A549 treated with DMSO at 1 μM for 4 hours (cell line): Measurements from ENCODE around the gene CBY1. TPM values are rescaled to one million over a fixed set of nuclear protein-coding genes. Genes with fewer than 3 reads are reported as not detected.

Source experiments
- total RNA-seq: library from RNA; stranded (reverse); fragments of 200-300 nt; extraction: Qiagen RNA extraction; gene quantifications from 5 replicates; pipeline ENCODE4 v1.2.3, GENCODE V29; 2022; ENCODE audit warnings: low read depth

The CBY1 gene
- 11.8 to 16.5 TPM (median 15.1 TPM) in 5 replicates for total RNA-seq

DNA sequence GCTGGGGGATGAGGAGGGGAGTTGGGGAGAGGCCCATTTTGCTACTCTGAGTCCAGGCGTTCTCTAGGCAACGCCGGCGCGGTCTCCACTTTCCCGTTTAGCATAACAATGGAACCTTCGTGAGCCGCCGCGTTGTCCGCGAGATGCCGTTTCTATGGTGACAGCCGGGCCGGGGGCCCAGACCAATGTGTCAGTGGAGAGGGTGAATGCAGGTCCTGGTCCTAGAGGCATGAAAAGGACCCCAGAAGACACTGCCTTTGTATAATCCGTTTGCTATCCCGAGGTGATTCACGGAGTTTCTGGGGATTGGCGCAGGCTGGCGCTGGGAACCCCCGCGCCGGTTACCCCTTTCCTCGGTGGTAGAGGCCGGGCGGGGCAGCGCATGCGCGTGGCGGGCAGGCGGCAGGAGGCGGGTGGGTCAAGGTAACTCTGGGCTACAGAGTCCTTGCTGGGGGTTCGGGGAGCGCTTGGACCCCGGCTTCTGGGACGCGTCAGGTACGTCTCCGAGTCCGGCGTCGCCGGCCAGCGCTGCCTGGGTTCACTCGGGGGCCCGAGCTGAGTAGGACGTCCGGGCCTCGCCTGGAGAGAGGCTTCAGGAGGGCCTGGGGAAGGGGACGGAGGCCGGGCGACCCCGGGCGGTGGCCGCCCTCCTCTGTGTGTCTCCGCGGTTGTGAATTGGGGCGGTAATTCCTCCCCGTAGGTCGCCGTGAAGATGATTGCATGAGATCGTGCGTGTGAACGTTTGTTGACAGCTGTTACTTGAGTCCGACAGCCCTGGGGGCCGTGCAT, at the start of gene CBY1, which contains the start of gene FAM227A:
CBY1 (plus strand) TSS at position 383 of the 789 bp plus-strand sequence. CDS start 11,417 bp downstream, outside the sequence.
FAM227A (minus strand) TSS at position 137 of the 789 bp plus-strand sequence. CDS start 6,224 bp downstream, outside the sequence.

GRCh38 chr22:38681582-38682335, 25.3 kb downstream of the CBY1 start, which contains the start of gene TOMM22:
Gene TOMM22, plus strand, starts transcription at chr22:38681957. Its CDS starts 22 bp downstream, at chr22:38681979.

DNA sequence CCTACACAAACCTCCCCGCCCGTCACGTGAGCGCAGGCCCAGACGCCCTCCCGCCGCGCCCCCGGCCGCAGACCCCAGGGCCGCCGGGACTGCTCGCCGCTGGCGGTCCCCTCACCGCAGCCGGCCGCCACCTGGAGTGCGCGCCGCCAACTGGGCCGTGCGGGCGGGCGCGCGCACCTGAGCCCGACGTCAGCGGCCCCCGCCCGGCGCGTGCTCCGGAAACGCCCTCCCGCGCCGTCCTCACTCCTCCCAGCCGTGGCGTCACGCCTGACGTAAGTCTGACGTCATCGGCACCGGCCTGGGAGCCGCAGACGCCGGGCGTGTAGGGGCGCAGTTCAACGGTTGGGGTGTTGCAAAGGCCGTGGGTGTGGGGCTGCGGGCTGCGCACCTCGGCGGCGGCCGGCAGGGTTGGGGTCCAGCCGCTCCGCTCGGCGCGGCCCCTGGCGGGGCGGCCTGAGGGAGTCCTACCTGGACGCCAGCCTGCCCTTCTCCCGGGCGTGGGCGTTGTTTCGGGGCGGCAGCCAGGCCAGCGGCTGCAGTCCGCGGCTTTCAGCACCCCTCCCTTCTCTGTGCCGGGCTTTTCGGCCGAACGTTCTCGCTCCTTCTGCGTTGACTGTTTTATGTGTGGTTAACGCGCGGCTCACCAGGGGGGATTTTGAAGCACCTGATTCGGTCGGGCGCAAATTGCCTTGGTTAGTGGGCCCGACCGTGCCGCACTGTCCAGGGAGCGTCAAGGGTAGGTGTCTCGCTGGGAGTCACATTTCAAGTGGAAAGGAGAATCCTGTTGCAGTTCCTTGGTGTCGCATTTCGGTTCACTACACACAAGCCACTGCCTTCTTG, 44.6 kb downstream of the CBY1 start, which contains the start of gene JOSD1:
JOSD1 (minus strand) TSS at position 155 of the 840 bp plus-strand sequence. CDS start 956 bp downstream, outside the sequence.

GRCh38 chr22:38705235-38706100, 49.0 kb downstream of the CBY1 start, which contains the start of gene GTPBP1:
Gene GTPBP1, plus strand, starts transcription at chr22:38705944. Its CDS starts 12 bp downstream, at chr22:38705956.

Other genes with a start within 250 kb of the CBY1 start
- 0.09 to 0.14 TPM (median 0.12 TPM) in 4 of 5 replicates, not detected in the other for gene KCNJ4, start 201.4 kb upstream of the CBY1 start, total RNA-seq
- gene KDELR3, start 188.5 kb upstream of the CBY1 start, total RNA-seq = 15.6 to 23.2 TPM (median 20.0 TPM) in 5 replicates
- 80.0 to 111 TPM (median 106 TPM) in 5 replicates for gene DDX17, start 150.3 kb upstream of the CBY1 start, total RNA-seq
- gene DMC1, start 86.5 kb upstream of the CBY1 start, total RNA-seq = 2.8 to 5.0 TPM (median 3.5 TPM) in 5 replicates
- gene FAM227A, start 246 bp upstream of the CBY1 start, total RNA-seq = 0.66 to 1.1 TPM (median 0.73 TPM) in 5 replicates
- 61.6 to 82.5 TPM (median 76.0 TPM) in 5 replicates for gene TOMM22, start 25.3 kb downstream of the CBY1 start, total RNA-seq
- 27.4 to 34.6 TPM (median 32.0 TPM) in 5 replicates for gene JOSD1, start 44.3 kb downstream of the CBY1 start, total RNA-seq
- 9.1 to 12.6 TPM (median 9.9 TPM) in 5 replicates for gene GTPBP1, start 49.3 kb downstream of the CBY1 start, total RNA-seq
- gene SUN2, start 99.4 kb downstream of the CBY1 start, total RNA-seq = 30.3 to 38.3 TPM (median 33.6 TPM) in 5 replicates
- gene DNAL4, start 137.5 kb downstream of the CBY1 start, total RNA-seq = 7.8 to 10.1 TPM (median 10.0 TPM) in 5 replicates
- gene NPTXR, start 187.4 kb downstream of the CBY1 start, total RNA-seq = 11.7 to 16.4 TPM (median 13.2 TPM) in 5 replicates
- gene CBX6, start 215.6 kb downstream of the CBY1 start, total RNA-seq = 32.7 to 37.6 TPM (median 36.6 TPM) in 5 replicates